NCI-H2196 (cell line): ENCODE measurements around the gene TRIM33.
"Not testable (repeated sequence)": the region's sequence is repeated elsewhere in the genome, so short reads cannot be mapped to it uniquely, and the experiment has no call there.

Experiments used
- DNase-seq: peaks from one replicate; lab custom pipeline; 2025; ENCODE audit not compliant: unreplicated experiment; lab: John Stamatoyannopoulos, UW

TRIM33 gene

GRCh38 chr1:114467491-114467890 is 43.5 kb downstream of the TRIM33 start:
- no peak for DNase-seq

- no peak for DNase-seq
Observed at GRCh38 chr1:114466334-114467014, 44.5 kb downstream of the TRIM33 start.

GRCh38 chr1:114462963-114463362 is 48.0 kb downstream of the TRIM33 start:
- no peak for DNase-seq

GRCh38 chr1:114462341-114462740 is 48.7 kb downstream of the TRIM33 start:
- DNase-seq, result no peak

- DNase-seq, result no peak
Observed at GRCh38 chr1:114458237-114458777, 52.7 kb downstream of the TRIM33 start.

GRCh38 chr1:114457675-114458236 is 53.2 kb downstream of the TRIM33 start:
- no peak for DNase-seq

- no peak for DNase-seq
Observed at GRCh38 chr1:114456586-114456985, 54.4 kb downstream of the TRIM33 start.

GRCh38 chr1:114455102-114455785 is 55.8 kb downstream of the TRIM33 start:
- no peak for DNase-seq

- no peak for DNase-seq
Observed at GRCh38 chr1:114454539-114454938, 56.5 kb downstream of the TRIM33 start.

- no peak for DNase-seq
Observed at GRCh38 chr1:114453361-114453784, 57.6 kb downstream of the TRIM33 start.

- no peak for DNase-seq
Observed at GRCh38 chr1:114448370-114449036, 62.5 kb downstream of the TRIM33 start.

GRCh38 chr1:114446198-114446597 is 64.8 kb downstream of the TRIM33 start:
- DNase-seq, result no peak

GRCh38 chr1:114443226-114443625 is 67.8 kb downstream of the TRIM33 start:
- not testable (repeated sequence) for DNase-seq

GRCh38 chr1:114441332-114441731 is 69.7 kb downstream of the TRIM33 start:
- DNase-seq, result no peak

- DNase-seq, result no peak
Observed at GRCh38 chr1:114439369-114439768, 71.6 kb downstream of the TRIM33 start.

GRCh38 chr1:114437812-114438211 is 73.2 kb downstream of the TRIM33 start:
- DNase-seq, result no peak

GRCh38 chr1:114436799-114437198 is 74.2 kb downstream of the TRIM33 start:
- DNase-seq, result no peak

- no peak for DNase-seq
Observed at GRCh38 chr1:114435088-114435715, 75.8 kb downstream of the TRIM33 start.

- DNase-seq, result no peak
Observed at GRCh38 chr1:114431026-114431425, 80.0 kb downstream of the TRIM33 start.

- no peak for DNase-seq
Observed at GRCh38 chr1:114428083-114428754, 82.8 kb downstream of the TRIM33 start.
